Measurements from ENCODE around the gene ZNF385C. TPM values are rescaled to one million over a fixed set of nuclear protein-coding genes. Genes with fewer than 3 reads are reported as not detected.
A peak's percentile ranks its signal among the peaks of the same experiment; 100 is the strongest.

The ZNF385C gene
- total and polyA plus RNA-seq, 2 donors (not counting 1 experiment from before 2014, with no cell fraction given), result 0.33 to 1.1 TPM

- TF ChIP-seq CTCF (IDR thresholded peaks at IDR 0.05), result no peak
- TF ChIP-seq EZH2 (IDR thresholded peaks at IDR 0.05; ENCODE audit: borderline replicate concordance, insufficient read depth, low read depth, low read length, poor library complexity, severe bottlenecking), result no peak
- Mint-ChIP-seq H3K4me1 (peaks cover 21% of the 10 kb centered on the region), H3K27me3 (no peaks in the 10 kb centered on the region), H3K9me3 (ENCODE audit: insufficient read depth) (no peaks in the 10 kb centered on the region), H3K27ac (peak overlapping the region; percentile 50), H3K4me3 (no peak overlapping the region)
- H4K20me1 ChIP-seq (ENCODE audit: control insufficient read depth, insufficient read depth, low read length, poor library complexity, severe bottlenecking), result peaks cover 3% of the 10 kb centered on the region
- no peak overlapping the region for H3K27ac ChIP-seq (ENCODE audit: low read length in 2 of 2)
- peaks cover 3% of the 10 kb centered on the region for H3K79me2 ChIP-seq (ENCODE audit: control insufficient read depth, insufficient read depth, low read length)
- H2AFZ ChIP-seq (ENCODE audit: insufficient read depth, low read depth, low read length, poor library complexity, severe bottlenecking), result no peak overlapping the region
- no peaks in the 10 kb centered on the region for H3K27me3 ChIP-seq (replicated peaks in 1 of 4; ENCODE audit: control extremely low read depth in 1 of 4, control insufficient read depth in 3 of 4, insufficient read depth in 4 of 4, low read length in 3 of 4)
- ATAC-seq (ENCODE audit: low read depth), result no peak
- no peak overlapping the region for H3K9ac ChIP-seq (ENCODE audit: low read length)
- POLR2A ChIA-PET, result interaction anchor here (0.6 to 0.7 kb wide), 3 partner anchors 8 to 260 kb away, joined by 4 to 13 read pairs (median 6); no protein-coding TSS in a partner anchor
- H3K4me1 ChIP-seq (ENCODE audit: control insufficient read depth in 2 of 2, insufficient read depth in 2 of 2, low read length in 2 of 2), result peaks cover 10 to 16% of the 10 kb centered on the region in 2 donors
- H3K36me3 ChIP-seq (replicated peaks in 1 of 2; ENCODE audit: control extremely low read depth in 1 of 2, control insufficient read depth in 1 of 2, extremely low read depth in 1 of 2, insufficient read depth in 2 of 2, low read length in 1 of 2), result peaks cover 0 to 34% of the 10 kb centered on the region in 2 experiments
- no peak overlapping the region for H3K4me2 ChIP-seq (replicated peaks; ENCODE audit: low read depth, low read length, poor library complexity, severe bottlenecking)
- intact Hi-C loops (cut with micrococcal nuclease), result no loop called here
- no peak for DNase-seq
- CTCF ChIA-PET, result interaction anchor here (0.7 to 1.1 kb wide), 4 partner anchors 10 to 264 kb away, joined by 3 to 8 read pairs (median 4); partner anchors contain the start of gene STAT3
- H3K9me3 ChIP-seq (ENCODE audit: control extremely low read depth in 1 of 3, control insufficient read depth in 2 of 3, insufficient read depth in 1 of 3, low read length in 2 of 3), result no peaks in the 10 kb centered on the region
- WGBS (ENCODE audit: insufficient coverage), result 77% methylated on average over 2 of the region's 3 CpGs
- no peak overlapping the region for H3K4me3 ChIP-seq (ENCODE audit: control extremely low read depth in 1 of 5, extremely low read depth in 1 of 5, insufficient read depth in 1 of 5, low read depth in 2 of 5, low read length in 4 of 5)
These were observed 26.0 kb upstream of the ZNF385C start for GRCh38 chr17:42124256-42124655.

Measured in B cell (primary cell).